ENCODE data around the gene IRF2BPL.

IRF2BPL gene

GRCh38 chr14:77009014-77009413, 19.5 kb downstream of the IRF2BPL start:
- DNase-seq: no peak

DNA sequence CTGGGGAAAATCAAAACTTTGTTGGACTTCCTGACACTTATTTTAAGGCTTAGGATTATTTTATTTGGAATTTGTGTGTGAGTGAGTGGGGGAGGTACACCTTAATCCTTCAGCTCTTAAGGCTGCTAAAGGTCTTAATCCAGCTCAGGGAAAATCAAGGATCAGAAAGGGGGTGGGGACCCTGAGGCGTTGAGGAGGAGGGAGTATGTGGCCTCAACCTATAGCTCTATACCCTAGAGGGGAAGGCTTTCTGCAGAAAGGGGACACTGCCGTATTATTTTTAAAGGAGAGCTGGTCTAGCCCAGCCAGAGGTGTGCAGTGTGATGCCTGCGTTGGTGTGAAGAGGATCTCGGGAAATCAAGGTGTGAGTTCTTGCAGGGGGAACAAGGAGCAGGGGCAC, 20.0 kb downstream of the IRF2BPL start:
- DNase-seq: no peak

DNA sequence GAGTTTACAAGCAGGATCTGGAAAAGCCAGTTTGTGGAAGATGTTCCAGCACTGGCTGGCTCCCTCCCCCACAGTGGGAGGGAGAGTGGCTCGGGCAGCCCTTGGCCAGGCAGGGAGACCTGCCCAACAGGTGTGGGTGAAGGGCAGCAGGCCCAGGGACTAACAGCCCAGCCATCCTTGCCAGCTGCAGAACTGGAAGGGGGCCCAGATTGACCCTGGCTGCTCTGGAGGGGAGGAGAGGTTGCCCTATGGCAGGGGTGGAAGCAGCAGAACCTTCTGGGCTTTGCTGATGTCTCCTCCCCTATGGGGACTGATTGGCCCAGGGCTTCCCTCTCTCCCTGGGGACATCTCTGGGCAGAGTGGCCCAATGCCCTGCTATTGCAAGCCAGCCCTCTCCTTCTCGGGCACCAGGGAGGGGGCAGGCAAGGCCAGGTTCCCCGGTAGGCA, 20.5 kb downstream of the IRF2BPL start:
- no peak for DNase-seq

GRCh38 chr14:77007183-77007974, 21.1 kb downstream of the IRF2BPL start:
- no peak for DNase-seq

- DNase-seq: no peak
These were observed 22.4 kb downstream of the IRF2BPL start for GRCh38 chr14:77006132-77006531.

DNA sequence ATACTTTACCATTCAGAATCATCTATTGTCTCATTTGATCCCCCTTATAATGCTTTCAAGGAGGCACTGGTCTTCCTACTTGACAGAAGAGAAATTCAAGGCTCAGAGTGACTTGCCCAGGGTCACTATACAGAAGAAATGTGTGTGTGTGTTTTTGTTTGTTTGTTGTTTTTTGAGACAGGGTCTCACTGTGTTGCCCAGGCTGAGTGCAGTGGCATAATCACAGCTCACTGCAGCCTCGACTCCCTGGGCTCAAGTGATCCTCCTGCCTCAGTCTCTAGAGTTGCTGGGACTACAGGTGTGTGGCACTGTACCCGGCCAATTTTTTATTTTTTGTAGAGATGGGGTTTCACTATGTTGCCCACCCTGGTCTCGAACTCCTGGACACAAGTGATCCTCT, 22.9 kb downstream of the IRF2BPL start:
- DNase-seq: no peak

GRCh38 chr14:77004711-77005460, 23.6 kb downstream of the IRF2BPL start:
- DNase-seq: no peak

GRCh38 chr14:77003960-77004710, 24.4 kb downstream of the IRF2BPL start:
- DNase-seq: no peak

GRCh38 chr14:77002889-77003288, 25.6 kb downstream of the IRF2BPL start:
- no peak for DNase-seq

GRCh38 chr14:77002335-77002734, 26.2 kb downstream of the IRF2BPL start:
- DNase-seq: no peak

DNA sequence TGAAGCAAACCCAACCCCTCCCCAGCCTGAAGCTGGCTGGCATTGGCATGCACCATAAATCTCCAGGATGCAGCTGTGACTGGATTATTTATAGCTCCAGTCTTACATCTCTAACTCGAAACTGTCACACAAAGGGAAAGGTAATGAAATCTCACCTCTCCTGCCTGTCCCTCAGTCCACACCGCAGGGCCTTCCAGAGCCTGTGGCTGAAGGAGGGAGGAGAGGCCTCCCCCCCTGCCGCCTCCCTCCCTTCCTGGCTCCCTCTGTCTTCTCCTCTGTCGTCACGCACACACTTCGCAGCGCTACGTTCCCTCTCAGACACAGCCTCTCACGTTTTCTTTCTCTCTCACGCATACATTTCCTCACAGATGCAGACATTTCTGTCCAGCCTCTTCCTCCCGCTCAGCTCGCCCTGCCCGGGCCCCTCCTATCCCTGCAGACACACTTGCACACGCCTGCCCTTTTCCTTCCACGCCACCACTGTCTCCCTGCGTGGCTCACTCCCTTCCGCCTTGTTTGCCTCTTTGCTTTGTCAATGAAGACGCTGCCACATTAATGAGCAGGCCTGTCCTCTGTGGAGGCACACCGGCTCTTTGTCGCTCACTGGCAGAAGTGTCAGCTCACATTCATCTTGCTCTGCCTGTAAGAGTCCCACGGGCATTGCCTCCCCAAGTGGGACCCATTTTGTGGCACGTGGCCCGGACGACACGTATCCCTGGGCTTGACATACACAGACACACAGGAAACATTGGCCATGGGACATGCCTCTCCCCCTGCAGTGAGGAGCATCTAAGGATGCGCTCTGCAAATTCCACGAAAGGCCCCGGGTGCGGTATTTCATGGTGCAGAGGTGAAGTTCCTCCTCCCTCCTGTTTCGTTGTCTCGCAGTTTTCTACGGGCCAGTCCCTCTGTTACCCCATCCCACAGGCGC, 27.9 kb downstream of the IRF2BPL start:
- DNase-seq: peak in 1 of 4 experiments; percentile 4

GRCh38 chr14:76998910-76999309, 29.6 kb downstream of the IRF2BPL start:
- DNase-seq: no peak

- no peak for DNase-seq
These were observed 31.1 kb downstream of the IRF2BPL start for GRCh38 chr14:76997257-76997970.

DNA sequence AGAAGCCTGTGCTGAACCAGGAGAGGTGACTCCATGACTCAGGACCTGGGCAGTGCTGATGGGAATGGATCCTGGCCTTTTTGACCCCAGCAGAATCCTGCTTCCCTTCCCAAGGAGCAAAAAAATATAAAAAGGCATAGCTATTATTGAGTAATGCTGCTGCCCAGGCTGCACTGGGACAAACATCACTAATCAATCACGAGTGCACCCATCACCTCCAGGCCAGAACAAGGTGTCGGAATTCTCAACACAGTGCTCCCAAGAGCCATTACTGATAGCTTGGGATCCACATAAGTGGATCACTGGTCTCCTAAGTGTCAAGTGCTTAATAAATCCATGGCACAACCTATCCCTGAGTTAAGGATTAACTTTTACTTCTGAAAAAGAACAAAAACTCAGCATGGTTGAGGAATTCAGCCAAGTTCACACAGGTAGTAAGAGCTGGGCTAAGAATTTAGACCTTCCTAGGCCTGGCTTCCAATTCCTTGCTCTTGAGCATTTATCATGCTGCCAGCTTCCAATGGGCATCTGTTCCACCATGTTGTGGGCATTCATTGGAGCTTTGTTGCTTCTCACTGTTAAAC, 31.9 kb downstream of the IRF2BPL start:
- DNase-seq: no peak

DNA sequence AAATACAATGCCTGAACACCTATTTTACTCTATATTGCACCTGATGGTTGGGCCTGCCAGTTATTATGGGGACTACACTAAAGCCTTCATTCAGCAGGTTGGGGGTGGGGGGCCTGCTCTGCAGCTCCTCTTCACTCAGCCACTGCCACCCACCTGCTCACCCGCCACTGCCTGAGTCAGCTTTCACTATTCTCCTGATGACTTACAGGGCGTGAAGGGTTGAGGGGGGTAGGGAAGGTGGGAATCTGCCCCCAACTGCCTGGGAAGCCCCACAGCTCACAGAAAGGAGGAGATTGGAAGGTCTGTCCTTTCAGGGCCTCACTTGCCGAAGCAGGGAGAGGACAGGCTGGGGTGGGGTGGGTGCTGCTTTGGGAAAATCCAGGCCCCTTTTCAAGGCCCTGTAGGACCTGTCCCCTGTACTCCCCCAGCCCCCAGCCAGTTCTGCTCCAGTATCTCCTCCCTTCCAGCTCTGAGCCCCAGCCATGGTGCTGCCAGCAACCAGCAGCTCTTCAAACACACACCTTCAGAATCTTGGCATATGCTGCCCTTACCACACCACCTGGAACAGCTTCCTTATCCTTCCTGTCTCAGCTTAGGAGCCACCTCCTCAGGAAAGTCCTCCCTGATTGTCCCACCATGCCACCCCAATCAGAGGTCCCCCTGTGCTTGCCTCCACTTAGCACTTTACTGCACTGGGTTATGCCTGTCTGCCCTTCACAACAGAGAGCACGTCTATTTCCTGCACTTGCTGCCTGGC, 33.1 kb downstream of the IRF2BPL start:
- no peak for DNase-seq

- DNase-seq: no peak
These were observed 34.8 kb downstream of the IRF2BPL start for GRCh38 chr14:76993752-76994151.

DNA sequence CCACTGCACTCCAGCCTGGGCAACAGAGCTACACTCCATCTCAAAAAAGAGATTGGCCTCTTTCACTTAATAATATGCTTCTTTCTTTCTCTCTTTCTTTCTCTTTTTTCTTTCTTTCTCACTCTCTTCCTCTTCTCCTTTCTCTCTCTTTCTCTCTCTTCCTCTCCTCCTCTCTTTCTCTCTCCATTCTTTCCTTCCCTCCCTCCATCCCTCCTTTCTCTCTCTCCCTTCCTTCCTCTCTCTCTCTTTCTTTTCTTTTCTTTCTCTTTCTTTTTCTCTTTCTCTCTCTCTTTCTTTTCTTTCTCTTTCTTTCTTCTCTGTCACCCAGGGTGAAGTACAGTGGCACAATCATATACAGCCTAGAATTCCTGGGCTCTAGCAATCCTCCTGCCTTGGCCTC, 38.4 kb downstream of the IRF2BPL start:
- DNase-seq: no peak

GRCh38 chr14:76987956-76988520, 40.5 kb downstream of the IRF2BPL start:
- no peak for DNase-seq

GRCh38 chr14:76986231-76986565, 42.3 kb downstream of the IRF2BPL start:
- no peak for DNase-seq

DNA sequence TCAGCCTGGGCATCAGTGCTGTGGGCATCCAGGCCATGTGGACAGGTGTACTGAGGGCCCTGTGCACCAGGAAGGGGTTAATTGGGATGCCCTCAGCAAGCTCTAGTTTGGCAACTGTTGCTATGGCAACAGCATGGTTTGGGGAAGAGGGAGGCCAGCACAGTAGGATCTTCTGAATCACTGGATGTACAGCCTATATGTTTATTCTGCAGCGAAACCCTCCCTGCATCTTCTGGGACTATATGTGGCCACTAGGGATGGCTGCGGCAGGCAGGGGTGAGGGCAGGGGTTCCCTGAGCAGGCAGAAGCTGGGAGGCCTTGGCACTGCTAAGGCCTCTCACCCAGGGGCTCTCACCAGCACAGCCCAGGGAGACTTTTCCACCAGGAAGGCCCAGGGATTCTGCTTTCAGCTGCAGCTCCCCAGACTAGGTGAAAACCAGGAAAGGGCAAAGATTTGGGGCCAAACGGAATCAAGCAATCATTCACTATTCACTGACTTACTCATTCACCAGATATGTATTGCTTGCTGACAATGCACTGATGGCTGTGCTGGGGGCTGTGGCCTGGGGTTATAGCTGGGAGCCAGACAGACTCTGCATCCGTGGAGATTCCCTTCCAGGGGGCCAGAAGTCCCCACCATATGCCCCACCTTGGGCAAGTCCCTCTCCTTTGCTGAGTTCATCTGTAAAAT, 42.8 kb downstream of the IRF2BPL start:
- DNase-seq: no peak
